Stimulated activated CD4-positive, alpha-beta T cell treated with anti-CD3 and anti-CD28 coated beads, Interleukin-1b, Interleukin-23, amount 100 ng/mL, for 48 hours (primary cell): Measurements from ENCODE around the gene UQCC5.

Experiments used
- DNase-seq: peaks from one replicate; pipeline ENCODE4 v3.0.0-alpha.2; 2020

Gene UQCC5, protein sequence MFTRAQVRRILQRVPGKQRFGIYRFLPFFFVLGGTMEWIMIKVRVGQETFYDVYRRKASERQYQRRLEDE

DNA sequence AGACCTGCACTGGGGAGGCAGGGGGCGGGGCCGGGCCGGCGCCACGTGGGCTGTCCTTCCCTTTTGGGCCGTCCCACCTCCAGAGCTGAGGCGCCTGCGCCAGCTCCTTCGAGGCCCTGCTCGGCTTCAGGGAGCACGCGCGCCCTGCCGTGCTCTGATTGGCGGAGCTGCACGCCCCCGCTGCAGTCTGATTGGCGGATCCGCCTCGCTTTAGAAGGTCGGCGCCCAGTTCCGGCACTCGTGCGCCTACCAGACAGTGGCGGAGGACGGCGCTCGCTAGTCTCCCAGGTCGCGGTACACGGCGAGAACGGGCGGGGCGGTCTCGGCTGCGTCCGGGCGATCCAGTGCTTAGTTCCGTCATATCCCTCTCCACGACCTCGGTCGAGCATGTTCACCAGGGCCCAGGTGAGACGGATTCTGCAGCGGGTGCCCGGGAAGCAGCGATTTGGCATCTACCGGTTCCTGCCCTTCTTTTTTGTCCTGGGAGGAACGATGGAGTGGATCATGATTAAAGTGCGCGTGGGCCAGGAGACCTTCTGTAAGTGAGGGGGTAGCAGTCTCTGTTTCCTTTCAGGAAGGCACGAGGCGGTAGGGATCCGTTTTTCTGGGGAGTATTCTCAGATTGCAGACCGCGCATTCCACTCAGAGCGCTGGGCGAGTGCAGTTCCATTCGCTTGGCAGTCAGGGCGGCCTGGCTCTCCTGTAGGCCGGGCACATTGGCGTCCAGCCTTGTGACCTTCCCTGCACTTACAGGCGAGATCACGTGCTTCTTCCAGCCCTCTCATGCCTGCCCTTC is at the start of gene UQCC5:
UQCC5 (plus strand) TSS at position 237 of the 796 bp plus-strand sequence; CDS start at position 388, 151 bp downstream.
- DNase-seq, result peak; percentile 98

DNA sequence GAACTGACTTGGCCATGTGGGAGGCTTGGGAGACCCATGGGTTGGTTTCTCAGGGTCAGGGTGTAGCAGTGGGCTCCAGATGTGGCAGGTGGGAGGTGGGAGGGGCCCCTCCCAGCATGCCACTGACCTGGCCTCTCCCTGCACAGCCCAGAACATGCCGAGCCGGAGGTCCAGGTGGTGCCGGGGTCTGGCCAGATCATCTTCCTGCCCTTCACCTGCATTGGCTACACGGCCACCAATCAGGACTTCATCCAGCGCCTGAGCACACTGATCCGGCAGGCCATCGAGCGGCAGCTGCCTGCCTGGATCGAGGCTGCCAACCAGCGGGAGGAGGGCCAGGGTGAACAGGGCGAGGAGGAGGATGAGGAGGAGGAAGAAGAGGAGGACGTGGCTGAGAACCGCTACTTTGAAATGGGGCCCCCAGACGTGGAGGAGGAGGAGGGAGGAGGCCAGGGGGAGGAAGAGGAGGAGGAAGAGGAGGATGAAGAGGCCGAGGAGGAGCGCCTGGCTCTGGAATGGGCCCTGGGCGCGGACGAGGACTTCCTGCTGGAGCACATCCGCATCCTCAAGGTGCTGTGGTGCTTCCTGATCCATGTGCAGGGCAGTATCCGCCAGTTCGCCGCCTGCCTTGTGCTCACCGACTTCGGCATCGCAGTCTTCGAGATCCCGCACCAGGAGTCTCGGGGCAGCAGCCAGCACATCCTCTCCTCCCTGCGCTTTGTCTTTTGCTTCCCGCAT is 49.2 kb upstream of the UQCC5 start:
- DNase-seq, result no peak

- DNase-seq, result no peak
Measured at GRCh38 chr3:52487788-52488691, 48.4 kb upstream of the UQCC5 start.

DNA sequence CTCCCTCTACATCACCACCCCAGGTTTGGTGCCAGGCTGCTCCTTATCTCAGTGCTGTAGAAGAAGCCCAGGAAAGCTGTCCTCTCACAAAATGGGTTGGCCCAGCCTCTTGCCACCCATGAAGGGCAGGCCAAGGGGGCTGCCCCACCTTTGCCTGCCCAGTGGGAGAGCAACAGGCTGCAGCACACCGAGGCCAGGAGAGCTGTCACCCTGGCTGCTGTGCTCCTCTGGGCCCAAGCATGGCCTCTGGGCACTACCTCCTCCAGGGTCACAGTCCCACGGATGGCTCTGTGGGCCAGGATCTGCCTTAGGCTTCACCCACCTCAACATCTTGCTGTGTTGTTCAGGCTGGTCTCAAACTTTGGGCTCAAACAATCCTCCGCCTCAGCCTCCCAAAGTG is 47.7 kb upstream of the UQCC5 start:
- DNase-seq, result no peak

DNA sequence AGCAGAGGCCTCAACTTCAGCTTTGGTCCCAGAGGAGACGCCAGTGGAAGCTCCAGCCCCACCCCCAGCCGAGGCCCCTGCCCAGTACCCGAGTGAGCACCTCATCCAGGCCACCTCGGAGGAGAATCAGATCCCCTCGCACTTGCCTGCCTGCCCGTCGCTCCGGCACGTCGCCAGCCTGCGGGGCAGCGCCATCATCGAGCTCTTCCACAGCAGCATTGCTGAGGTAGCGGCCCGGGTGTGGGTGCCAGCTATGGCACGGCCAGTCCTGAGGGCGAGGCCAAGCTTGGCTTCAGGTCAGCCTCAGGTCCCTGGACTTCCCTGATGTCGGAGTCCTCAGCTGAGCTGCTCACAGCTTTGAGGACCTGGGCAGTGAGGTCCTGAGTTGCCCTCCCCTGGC is 47.0 kb upstream of the UQCC5 start:
- DNase-seq, result no peak

- DNase-seq, result no peak
Measured at GRCh38 chr3:52490035-52490938, 46.1 kb upstream of the UQCC5 start.

- no peak for DNase-seq
Measured at GRCh38 chr3:52490939-52491526, 45.4 kb upstream of the UQCC5 start.

DNA sequence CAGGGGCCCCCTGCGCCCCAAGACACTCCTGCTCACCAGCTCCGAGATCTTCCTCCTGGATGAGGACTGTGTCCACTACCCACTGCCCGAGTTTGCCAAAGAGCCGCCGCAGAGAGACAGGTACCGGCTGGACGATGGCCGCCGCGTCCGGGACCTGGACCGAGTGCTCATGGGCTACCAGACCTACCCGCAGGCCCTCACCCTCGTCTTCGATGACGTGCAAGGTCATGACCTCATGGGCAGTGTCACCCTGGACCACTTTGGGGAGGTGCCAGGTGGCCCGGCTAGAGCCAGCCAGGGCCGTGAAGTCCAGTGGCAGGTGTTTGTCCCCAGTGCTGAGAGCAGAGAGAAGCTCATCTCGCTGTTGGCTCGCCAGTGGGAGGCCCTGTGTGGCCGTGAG is 44.3 kb upstream of the UQCC5 start:
- no peak for DNase-seq

DNA sequence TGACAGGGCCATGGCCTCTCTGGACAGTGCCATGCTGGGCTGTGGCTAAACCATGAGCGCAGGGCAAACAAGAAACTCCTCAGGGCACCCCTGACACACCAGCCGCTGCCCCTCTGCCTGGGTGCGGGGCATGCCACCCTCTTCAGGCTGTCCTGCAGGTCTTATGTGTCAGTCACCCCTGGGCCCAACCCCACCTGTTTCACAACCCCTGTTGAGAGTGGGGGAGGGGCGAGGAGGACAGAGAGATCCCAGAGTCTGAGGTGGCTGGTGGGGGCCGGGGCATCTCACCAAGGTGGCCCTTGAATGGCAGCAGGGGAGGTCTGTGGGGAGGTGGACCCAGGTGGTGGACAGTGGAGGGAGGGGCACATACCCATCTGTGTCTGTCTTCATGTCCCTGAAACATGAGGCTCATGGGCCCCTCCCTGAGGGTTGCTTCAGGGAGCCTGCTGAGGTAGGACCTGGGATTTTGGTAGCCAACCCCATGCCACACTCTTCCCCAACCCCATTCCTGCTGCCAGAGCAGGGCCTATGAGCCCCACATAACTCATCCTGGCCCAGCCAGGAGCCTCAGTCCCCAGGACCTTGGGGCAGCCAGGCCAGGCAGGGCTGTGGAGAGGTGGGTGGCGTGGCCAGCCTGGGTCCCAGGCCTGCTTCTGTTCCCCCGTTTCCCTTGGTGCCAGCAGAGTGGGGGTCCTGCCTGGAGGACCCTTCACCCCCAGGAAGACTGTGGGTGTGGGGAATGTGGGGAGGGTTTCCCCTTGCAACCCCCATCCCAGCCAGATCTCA is 43.0 kb upstream of the UQCC5 start:
- DNase-seq, result no peak

DNA sequence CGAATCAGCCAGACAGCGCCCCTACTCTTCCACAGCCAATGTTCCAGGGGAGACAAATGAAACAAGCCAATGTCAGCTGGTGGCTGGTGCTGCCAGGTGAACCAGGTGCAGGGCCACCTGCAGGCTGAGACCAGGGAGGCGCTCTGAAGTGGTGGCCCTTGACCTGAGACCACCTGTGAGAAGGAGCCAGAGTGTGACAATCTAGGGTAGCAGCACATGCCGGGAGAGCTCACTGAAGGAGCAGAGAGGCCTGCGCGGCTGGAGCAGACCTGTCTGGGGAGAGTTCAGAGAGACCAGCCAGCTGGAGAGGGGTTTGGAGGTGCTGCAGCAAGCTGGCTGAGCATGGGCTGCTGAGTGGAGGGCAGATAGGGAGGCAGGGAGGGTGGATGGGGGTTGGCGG is 42.0 kb upstream of the UQCC5 start:
- DNase-seq, result no peak

GRCh38 chr3:52494886-52495495 is 41.4 kb upstream of the UQCC5 start, which contains the start of gene STAB1:
TSS of gene STAB1 (plus strand) at chr3:52495338. CDS start at chr3:52495414, 76 bp downstream.
- no peak for DNase-seq

- no peak for DNase-seq
Measured at GRCh38 chr3:52495777-52496602, 40.4 kb upstream of the UQCC5 start.

GRCh38 chr3:52498137-52499054 is 38.0 kb upstream of the UQCC5 start:
- no peak for DNase-seq

GRCh38 chr3:52501046-52501445 is 35.4 kb upstream of the UQCC5 start:
- no peak for DNase-seq

- no peak for DNase-seq
Measured at GRCh38 chr3:52502001-52502400, 34.4 kb upstream of the UQCC5 start.

DNA sequence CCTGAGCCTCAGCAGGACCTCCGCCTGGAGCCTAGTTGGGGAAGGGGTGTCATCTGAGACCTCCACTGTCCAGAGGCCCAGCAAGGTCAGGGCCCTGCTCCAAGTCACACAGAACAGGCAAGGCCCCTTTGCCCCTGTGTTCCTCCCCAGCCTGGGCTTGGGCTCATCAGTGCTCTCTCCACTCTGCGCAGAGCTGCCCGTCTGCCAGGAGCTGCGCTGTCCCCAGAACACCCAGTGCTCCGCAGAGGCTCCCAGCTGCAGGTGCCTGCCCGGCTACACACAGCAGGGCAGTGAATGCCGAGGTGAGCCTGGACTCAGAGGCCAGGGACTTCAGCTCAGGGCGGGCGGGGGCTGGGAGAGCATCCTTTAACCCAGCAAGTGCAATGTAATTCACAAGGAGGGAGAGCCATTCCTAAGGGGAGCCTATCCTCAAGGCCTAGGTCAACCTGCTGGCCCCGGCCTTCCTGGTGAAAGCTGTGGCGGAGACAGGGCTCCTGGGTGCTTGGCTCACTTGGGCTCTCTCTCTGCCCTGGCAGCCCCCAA is 33.5 kb upstream of the UQCC5 start:
- DNase-seq, result no peak

GRCh38 chr3:52503788-52504424 is 32.5 kb upstream of the UQCC5 start:
- no peak for DNase-seq
